HG03066 (cell line): ENCODE measurements around the gene EFHD2.
"Not testable (repeated sequence)": the region's sequence is repeated elsewhere in the genome, so short reads cannot be mapped to it uniquely, and the experiment has no call there.

Source experiments
- ATAC-seq: cut with Tn5 transposase; IDR thresholded peaks from one replicate; pipeline ENCODE4 v1.9.1; 2021; ENCODE audit warnings: low read depth; ENCODE audit not compliant: unreplicated experiment

Gene EFHD2

DNA sequence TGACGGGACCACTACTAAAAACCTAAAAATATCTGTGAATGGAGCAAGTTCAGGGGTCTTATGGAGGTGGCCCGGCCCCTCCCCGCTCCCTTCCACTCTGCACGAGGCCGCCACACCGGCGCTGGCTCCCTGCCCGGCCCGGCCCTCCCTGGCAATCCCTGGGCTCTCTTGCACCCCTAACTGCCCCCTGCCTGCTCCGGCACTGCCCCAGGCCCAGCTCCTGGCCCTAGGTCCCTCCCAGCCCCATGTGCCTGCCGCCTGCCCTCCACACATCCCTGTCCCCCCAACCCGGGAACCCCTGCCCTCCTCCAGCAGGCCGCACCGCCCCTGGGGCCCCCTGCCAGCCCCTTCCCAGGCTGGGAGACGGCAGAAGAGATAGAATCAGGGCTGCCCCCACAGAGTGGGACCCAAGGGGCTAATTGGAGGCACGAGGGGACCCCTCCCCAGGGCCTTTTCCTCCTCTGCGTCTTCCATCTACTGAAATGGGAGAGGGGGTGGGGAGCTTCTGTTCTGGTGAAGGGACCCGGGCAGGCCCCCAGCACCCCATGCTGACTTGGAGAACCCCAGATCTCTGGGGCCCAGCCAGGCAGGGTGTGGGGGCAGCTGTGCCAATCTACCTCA is 19.2 kb downstream of the EFHD2 start:
- ATAC-seq = no peak

GRCh38 chr1:15429701-15430149 is 20.0 kb downstream of the EFHD2 start:
- ATAC-seq = no peak

- no peak for ATAC-seq
Observed at GRCh38 chr1:15430787-15431570, 21.3 kb downstream of the EFHD2 start.

DNA sequence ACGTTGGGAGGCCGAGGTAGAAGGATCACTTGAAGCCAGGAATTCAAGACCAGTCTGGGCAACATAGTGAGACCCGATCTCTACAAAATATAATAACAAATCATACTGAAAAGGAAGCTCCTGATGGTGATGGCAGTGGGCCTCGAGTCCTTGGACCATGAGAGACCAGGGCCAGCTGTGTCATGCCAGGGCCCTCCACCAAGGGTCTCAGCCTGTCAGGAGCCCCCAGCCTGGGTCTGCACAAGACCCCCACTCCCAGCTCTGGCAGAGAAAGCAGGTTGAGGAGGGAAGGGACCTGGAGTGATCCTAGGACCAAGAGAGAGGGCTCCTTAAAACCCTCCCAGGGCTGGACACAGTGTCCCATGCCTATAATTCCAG is 21.9 kb downstream of the EFHD2 start:
- no peak for ATAC-seq

DNA sequence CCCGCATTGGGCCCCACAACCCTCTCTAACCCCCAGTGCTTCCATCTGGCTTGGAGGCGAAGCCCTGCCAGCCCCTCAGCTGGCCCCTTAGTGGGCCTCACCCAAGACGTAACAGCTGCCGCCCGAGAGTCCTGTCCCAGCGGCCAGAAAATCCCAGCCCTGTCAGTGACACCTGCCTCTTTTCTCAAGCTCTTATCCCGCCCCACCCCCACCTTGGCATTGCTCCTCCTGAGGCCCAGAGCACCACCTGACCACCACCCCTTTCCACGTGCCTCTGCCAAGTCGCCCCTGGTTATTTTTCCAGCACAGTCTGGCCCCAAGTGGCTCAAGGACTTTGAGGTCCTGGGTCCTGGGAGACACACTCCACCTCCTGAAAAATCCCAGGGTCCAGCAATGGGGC is 22.6 kb downstream of the EFHD2 start:
- no peak for ATAC-seq

- ATAC-seq = no peak
Observed at GRCh38 chr1:15433471-15433870, 23.8 kb downstream of the EFHD2 start.

DNA sequence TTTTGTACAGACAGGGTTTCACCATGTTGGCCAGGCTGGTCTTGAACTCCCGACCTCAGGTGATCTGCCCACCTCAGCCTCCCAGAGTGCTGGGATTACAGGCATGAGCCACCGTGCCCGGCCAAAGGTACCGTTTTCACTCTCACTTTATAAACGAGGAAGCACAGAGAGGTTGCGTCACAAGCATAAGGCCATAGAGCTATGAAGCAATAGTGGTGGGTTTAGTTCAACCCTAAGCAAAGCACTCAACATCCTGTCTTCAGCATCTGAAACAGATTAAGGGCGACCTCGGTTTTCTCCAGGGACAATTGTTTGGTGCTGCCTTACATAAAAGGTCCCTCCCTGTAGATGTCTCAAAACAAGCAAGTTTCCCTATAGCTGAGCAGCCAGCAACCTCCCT is 25.1 kb downstream of the EFHD2 start:
- not testable (repeated sequence) for ATAC-seq

- ATAC-seq = no peak
Observed at GRCh38 chr1:15435239-15436077, 25.8 kb downstream of the EFHD2 start.

GRCh38 chr1:15436881-15437442 is 27.3 kb downstream of the EFHD2 start:
- ATAC-seq = no peak

GRCh38 chr1:15439325-15439724 is 29.6 kb downstream of the EFHD2 start:
- no peak for ATAC-seq

- ATAC-seq = no peak
Observed at GRCh38 chr1:15440357-15440756, 30.7 kb downstream of the EFHD2 start.

- no peak for ATAC-seq
Observed at GRCh38 chr1:15441247-15441646, 31.6 kb downstream of the EFHD2 start.

GRCh38 chr1:15442119-15442518 is 32.4 kb downstream of the EFHD2 start:
- no peak for ATAC-seq

DNA sequence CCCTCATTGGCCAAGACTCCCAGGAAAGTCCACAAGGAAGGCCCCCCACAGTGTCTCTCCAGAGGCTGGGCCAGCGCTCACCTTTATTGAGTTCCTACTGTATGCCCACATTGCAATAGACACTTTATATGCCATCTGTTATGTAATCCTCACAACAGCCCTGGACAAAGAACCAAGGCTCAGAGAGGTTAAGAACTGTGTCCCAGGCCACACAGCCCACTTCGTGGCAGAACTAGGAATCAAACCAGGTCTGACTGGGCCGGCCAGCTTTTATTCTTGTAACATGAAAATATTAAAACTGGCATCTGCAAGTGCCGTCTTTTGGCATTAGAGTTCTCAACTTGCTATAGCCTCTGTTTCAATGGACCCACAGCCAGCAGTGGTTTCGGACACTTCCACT is 33.1 kb downstream of the EFHD2 start:
- no peak for ATAC-seq

- ATAC-seq = no peak
Observed at GRCh38 chr1:15443281-15443680, 33.6 kb downstream of the EFHD2 start.

DNA sequence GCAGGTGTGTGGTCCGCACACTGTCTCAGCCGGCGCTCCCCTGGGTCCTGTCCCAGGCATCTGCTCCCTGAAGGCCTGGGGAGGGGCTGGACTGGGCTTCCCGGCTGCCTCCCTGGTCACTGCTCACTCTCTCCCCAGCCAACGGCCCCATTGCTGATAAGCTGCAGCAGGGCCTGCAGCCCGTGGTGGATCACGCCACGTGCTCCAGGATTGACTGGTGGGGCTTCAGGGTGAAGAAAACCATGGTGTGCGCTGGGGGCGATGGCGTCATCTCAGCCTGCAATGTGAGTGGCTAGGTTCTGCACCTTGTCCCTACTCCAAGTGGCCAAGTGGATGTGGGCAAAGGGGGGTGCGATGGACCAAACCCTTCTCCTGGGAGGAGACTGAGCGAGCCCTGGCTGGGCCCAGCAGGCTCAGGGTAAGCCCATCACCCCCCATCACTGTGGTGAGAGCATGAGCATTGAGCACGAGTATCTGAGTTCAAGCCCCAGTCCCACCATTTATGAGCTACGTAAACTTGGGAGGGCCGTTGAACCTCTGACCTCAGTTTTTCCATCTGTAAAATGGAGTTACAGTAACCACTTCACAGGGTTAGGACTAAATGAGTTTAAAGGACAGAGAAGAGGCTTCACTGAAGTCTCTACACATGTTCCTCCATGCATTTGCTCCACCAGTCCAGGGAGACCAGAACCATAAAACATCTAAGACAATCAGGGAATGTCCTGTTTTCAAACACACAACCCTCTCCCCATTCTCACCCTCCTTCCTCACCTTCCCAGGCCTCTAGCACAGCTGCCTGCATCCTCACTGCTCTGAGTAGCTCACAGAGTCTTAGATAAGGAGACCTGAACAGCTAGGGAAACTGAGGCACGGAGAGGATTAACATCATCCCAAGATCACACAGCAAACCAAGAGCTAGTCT is 35.0 kb downstream of the EFHD2 start:
- ATAC-seq = no peak

DNA sequence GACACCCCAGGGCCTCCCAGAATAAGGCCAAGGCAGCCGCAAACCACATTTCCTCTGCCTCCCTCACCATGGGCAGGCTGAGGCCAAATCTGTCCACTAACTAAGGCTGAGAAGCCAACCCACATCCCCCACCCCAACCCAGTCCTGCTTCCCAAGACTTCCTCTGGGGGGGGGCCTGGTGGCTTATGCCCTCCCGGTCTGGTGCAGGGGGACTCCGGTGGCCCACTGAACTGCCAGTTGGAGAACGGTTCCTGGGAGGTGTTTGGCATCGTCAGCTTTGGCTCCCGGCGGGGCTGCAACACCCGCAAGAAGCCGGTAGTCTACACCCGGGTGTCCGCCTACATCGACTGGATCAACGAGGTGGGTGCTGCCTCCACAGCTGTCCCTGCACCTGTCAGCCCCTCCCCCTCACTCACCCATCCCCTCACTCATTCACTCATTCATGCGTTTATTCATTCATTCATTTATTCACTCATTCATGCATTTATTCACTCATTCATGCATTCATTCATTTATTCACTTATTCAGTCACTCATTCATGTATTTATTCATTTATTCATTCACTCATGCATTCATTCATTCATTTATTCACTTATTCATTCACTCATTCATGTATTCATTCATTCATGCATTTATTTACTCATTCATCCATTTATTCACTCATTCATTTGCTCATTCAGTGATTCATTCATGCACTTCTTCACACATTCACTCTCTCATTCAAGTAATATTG is 35.9 kb downstream of the EFHD2 start:
- no peak for ATAC-seq

GRCh38 chr1:15446212-15446611 is 36.5 kb downstream of the EFHD2 start:
- no peak for ATAC-seq

DNA sequence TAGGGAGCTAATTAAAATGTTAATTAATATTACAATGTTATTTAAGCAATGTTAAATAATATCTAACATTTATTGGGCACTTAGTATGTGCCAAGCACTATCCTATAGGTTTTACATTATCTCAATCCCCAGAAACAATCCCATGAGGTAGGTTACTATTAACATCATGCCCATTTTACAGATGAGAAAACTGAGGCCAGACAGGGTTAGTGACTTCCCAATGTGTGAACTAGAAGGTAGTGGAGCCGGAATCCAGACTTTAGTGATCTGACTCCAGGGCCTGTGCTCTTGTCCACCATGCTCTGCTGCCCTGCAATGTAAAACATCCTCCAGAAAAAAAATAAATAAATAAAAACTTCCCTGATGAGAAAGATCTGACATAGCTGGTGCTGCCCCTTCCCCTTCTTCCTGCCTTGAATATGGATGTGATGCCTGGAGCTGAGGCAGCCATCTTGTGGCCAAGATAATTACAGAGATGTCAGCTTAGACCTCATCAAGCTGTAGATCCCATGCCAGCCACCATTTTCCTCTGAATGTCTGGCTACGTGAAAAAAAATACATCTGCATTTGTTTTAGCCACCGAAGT is 39.3 kb downstream of the EFHD2 start:
- ATAC-seq = no peak
